CD4-positive, alpha-beta T cell treated with Interleukin-15 for 1 hour (primary cell): ENCODE results near the gene SEC14L2.
A peak's percentile ranks its signal among the peaks of the same experiment; 100 is the strongest.

Experiments
- DNase-seq: peaks from one replicate; pipeline ENCODE4 v3.0.0-alpha.2; 2020

The SEC14L2 gene

DNA sequence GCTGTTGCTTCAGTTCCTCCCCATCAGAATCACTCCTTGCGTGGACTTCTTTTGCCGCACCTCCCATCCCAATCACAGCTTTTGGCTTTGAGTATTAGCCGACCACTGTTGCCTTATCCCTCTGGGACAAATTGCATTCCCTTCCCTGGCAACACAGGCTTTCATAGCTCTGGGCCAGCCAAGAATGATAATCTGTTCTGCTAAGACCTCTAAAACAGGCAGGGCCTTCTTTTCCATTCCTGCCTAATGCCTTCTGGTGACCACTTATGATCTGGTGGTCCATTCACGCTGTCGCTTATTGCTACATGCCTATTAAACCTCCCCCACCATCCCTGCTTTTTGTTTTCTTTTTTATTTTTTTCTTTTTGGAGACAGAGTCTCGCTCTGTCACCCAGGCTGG is 9.6 kb downstream of the SEC14L2 start:
- no peak for DNase-seq

- no peak for DNase-seq
Observed at GRCh38 chr22:30408388-30409102, 11.7 kb downstream of the SEC14L2 start.

DNA sequence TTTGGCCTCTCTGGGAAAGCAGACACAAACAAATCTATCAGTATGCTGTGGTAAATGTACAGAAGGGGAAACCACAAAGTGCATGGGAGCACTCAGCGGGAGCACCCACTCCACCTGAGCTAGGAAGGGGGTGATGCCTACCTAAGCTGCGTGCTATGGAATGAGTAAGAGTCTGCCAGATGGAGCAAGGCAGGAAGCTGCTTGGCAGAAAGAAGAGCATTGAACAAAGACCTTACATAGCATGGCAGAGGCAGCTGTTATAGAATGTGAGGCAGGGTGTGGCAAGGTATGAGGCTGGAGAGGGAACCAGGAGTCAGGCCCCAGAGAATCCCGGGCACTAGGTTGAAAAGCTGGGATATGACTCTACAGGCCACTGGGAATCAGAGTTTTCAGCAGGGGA is 15.0 kb downstream of the SEC14L2 start:
- no peak for DNase-seq

DNA sequence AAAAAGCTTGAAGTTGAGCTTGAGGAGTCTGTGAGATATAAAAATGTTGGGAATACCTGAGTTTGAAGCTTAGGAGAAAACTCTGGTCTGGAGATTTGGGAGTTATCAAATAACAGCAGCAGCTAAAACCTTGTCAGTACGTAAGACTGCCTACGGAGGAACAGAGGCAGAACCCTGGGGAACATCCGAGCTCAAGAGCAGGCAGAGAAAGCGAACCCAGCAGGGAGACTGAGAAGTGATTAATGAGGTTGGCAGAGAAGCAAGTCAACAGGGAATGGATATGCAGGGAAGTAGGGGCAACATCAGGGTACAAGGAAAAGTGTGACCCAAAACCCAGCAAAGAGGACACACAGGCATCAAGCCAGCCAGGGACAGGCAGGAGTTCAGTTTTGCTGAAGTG is 16.2 kb downstream of the SEC14L2 start:
- DNase-seq = no peak

- DNase-seq = no peak
Observed at GRCh38 chr22:30413745-30414524, 17.1 kb downstream of the SEC14L2 start.

DNA sequence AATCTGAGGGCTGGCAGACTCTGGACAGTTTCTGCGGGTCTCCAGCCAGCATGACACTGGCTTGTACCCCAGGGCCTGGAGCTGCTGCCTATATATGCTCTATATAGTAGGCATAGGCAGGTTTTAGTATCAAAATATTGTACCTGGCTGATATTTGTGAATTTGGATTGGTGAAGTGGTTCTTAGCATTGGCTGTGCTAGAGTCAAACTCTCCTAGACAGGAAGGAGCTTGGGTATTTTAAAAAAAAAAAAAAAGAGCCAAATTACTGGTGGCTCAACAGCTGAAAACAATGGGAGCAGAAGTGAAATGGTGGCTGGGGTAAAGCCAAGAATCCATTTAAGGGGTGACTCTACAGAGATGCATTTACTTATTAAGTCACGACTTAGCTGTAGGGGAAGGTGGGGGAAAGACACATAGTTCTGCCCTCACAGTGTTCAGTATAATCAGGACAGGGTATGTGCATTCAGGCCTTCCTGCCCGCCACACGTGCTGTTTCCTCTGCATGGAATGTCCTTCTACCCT is 17.8 kb downstream of the SEC14L2 start:
- no peak for DNase-seq

- DNase-seq = no peak
Observed at GRCh38 chr22:30416403-30416802, 19.6 kb downstream of the SEC14L2 start.

DNA sequence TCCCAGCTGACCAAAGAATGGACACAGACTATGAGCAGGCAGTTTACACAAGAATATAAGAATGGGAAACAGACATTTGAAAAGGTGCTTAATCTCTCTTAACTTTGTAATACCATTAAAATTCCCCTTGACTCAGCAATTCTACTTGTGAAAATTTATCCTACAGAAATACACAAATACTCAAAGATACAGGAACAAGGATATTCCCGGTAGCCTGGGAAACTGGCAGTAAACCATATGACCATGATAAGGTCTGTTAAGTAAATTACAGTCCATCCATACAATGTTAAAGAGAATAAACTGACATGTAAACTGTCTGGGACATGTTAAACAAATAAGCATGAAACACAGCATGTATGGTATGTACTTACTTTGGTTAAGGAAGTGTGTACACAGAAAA is 20.0 kb downstream of the SEC14L2 start:
- no peak for DNase-seq

GRCh38 chr22:30420347-30421125 is 23.7 kb downstream of the SEC14L2 start:
- DNase-seq = no peak

- no peak for DNase-seq
Observed at GRCh38 chr22:30421695-30422480, 25.1 kb downstream of the SEC14L2 start.

GRCh38 chr22:30422481-30423300 is 25.9 kb downstream of the SEC14L2 start:
- peak; percentile 41 for DNase-seq

- DNase-seq = no peak
Observed at GRCh38 chr22:30423301-30423958, 26.6 kb downstream of the SEC14L2 start.

GRCh38 chr22:30423959-30424533 is 27.2 kb downstream of the SEC14L2 start:
- DNase-seq = peak; percentile 99

DNA sequence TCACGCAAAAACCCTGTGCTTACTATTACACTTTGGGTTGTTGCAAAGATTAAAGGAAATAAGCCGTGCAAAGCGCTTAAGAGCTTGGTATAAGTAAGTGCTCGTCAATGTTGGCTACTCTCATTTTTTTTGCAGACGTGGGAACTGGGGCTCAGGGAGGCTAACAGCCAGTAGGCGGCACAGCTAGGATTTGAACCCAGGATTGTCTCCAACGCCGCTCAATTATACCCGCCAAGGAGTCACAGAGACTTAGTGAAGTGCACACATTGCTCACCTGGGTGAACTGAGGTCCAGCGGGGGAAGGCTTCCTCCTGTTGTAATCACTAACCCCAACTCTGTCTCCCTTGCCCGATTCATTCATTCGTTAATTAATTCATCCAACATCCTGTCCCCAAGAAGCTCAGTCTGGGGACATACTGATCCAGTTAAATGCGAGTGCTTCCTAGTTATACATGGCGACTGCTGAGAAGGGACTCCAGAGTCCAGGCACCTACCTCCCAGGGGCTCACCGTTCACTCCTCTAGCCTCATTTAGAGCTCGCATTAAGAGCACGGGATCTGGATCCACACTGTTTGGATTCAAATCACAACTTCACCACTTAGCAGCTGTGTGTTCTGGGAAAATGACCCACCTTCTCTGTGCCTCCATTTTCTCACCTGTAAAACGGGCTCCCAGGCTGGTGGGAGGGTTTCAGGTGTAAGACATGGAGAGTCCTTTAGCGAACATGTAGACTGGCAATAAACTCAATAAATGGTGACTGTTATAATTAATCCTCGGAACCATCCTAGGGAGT is 27.9 kb downstream of the SEC14L2 start:
- no peak for DNase-seq

GRCh38 chr22:30425327-30425615 is 28.5 kb downstream of the SEC14L2 start:
- DNase-seq = no peak

DNA sequence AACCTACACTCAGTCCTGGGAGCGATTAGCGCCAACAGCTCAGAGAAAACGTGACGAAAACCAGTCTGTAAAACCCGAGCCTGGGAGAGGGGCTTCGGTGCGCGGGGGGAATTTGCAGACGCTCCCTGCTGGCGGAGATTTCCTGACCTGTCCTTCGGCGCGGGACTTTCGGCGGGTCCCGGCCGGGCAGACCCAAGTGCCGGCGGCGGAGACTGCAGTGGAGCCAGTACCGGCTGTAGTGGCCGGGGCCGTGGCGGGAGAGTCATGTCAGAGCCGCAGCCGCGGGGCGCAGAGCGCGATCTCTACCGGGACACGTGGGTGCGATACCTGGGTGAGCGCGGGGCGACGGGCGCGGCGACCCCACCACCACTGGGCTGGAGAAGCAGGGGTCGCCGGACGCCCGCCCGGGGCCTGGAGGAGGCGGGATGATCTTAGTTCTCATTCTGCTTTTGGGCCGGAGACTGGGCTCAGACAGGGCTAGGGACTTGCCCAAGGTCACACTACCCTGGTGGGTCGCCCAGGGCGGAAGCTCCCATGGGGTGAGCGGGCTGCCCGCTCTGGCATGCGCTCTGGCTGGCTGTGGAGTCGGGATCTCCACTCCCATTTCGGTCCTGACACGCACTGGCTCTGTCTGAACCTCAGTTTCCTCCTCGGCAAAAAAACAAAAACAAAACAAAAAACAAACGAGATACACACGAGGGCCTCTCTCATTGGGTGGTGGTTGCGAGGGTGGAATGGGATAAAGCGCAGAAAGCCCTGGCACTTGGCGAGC is 29.0 kb downstream of the SEC14L2 start, which contains the start of gene MTFP1:
MTFP1 (plus strand) TSS at position 153 of the 772 bp plus-strand sequence; CDS start at position 265, 112 bp downstream.
- peak; percentile 51 for DNase-seq

DNA sequence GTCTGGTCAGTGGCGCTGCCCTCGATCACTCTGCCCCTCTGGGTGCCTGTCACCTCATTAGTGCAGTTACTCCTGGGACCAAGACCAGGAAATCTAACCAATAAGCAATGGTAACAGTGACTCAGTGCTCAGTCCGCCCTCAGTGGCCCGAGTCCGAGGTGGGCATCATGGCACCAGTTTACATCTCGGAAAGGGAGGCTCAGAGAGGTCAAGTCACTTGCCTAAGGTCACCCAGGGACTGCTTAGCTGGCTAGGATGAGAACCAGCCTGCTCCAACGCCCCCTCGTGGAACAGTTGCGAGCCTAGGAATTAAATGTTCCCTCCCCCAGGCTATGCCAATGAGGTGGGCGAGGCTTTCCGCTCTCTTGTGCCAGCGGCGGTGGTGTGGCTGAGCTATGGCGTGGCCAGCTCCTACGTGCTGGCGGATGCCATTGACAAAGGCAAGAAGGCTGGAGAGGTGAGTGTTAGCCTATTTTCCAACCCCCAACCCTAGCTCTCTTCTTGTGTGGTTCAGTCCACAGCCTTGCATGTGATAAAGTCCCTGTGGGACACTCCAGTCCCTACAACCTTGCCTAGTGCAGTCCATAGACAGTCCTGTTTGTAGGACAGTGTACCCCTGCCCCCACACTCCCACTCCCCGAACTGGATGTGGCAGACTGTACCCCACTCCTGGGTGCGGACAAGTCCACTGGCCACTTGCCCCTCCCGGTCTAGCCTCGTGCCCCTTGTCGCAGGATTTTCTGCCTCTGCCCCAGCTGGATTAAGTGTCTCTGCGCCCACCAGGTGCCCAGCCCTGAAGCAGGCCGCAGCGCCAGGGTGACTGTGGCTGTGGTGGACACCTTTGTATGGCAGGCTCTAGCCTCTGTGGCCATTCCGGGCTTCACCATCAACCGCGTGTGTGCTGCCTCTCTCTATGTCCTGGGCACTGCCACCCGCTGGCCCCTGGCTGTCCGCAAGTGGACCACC is 29.9 kb downstream of the SEC14L2 start:
- peak; percentile 88 for DNase-seq

GRCh38 chr22:30427871-30428270 is 31.1 kb downstream of the SEC14L2 start:
- DNase-seq = no peak
